ENCODE results near the gene LY86. TPM values are rescaled to one million over a fixed set of nuclear protein-coding genes. Genes with fewer than 3 reads are reported as not detected.

LY86 gene
- total and polyA plus RNA-seq, 2 donors (not counting 3 experiments of a cell fraction or from before 2014, with no cell fraction given), result not detected

DNA sequence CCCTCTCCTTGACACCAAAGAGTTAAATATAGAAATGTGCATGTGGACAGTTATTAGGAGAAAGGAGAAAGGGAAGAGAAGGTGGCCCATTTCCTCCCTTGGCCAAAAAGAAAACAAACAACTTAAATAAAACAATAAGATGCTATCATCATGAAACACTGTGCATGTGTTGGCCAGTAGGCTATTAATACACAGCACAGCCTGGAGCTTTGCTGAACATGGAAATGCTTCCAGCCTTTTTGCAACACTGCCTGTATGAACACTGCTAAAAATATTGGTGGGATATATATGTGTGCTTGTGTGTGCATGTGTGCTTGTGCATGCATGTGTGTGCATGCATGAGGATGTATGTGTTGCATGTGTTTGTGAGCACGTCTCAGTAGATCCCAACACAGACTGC is 100.4 kb downstream of the LY86 start:
- peak overlapping the region; percentile 83 for H3K4me2 ChIP-seq (ENCODE audit: insufficient read depth, low read length)
- peaks cover 5 to 6% of the 10 kb centered on the region in 2 experiments for H3K27me3 ChIP-seq (ENCODE audit: control insufficient read depth in 2 of 2, insufficient read depth in 2 of 2, low read length in 2 of 2)
- intact Hi-C loops (cut with micrococcal nuclease), result loop anchor here (1.0 to 5.0 kb wide), 6 partner anchors 8 to 453 kb away; no protein-coding TSS in a partner anchor
- POLR2A ChIA-PET, result no interaction called here
- peaks cover 40% of the 10 kb centered on the region for H3K4me1 ChIP-seq (ENCODE audit: control insufficient read depth, extremely low read depth, insufficient read depth, low read length)
- H3K27ac ChIP-seq (ENCODE audit: insufficient read depth, low read depth, low read length), result peak overlapping the region; percentile 65
- peak overlapping the region; percentile 35 for H3K9ac ChIP-seq (replicated peaks; ENCODE audit: extremely low read depth, insufficient read depth, low read length)
- H3K79me2 ChIP-seq (ENCODE audit: control insufficient read depth, insufficient read depth, low read length), result no peaks in the 10 kb centered on the region
- no TSS peak for BruUV-seq (replicated peaks)
- H4K20me1 ChIP-seq (replicated peaks; ENCODE audit: control insufficient read depth, extremely low read depth, insufficient read depth, low read length), result no peaks in the 10 kb centered on the region
- no peaks in the 10 kb centered on the region for H3K9me1 ChIP-seq (replicated peaks; ENCODE audit: control insufficient read depth, extremely low read depth, insufficient read depth, low read length)
- peak; percentile 77 for DNase-seq (ENCODE audit: low read depth, low spot score)
- TF ChIP-seq JUN (IDR thresholded peaks at IDR 0.05; ENCODE audit: borderline replicate concordance, insufficient read depth, insufficient read length, low read depth) (peak; percentile 31), POLR2AphosphoS5 (IDR thresholded peaks at IDR 0.05; ENCODE audit: insufficient read depth, low read depth, low read length) (peak; percentile 35), GATA2 (IDR thresholded peaks at IDR 0.05; ENCODE audit: insufficient read depth, insufficient read length, low read depth, low read length) (peak; percentile 55), POLR2A (IDR thresholded peaks at IDR 0.05; ENCODE audit: low read depth, low read length) (no peak)
- peak overlapping the region in 1 of 3 experiments; percentile 24 for H3K4me3 ChIP-seq (replicated peaks in 1 of 3; ENCODE audit: insufficient read depth in 1 of 3, low read depth in 1 of 3, low read length in 3 of 3)
- peak; percentile 83 for FAIRE-seq
- dilution Hi-C loops (cut with MboI; ENCODE audit: extremely low pct_ligation_motif_present, low sequenced_read_pairs), result no loop called here
- no peak overlapping the region for H2AFZ ChIP-seq (ENCODE audit: low read depth, low read length)
- H3K36me3 ChIP-seq (ENCODE audit: control insufficient read depth in 2 of 2, extremely low read depth in 1 of 2, insufficient read depth in 2 of 2, low read length in 2 of 2), result no peaks in the 10 kb centered on the region
- no peaks in the 10 kb centered on the region for H3K9me3 ChIP-seq (replicated peaks; ENCODE audit: control insufficient read depth, insufficient read depth, low read length)
- CTCF ChIA-PET, result interaction anchor here (1.2 to 4.7 kb wide), 2 partner anchors 12 to 70 kb away, joined by 3 to 31 read pairs; no protein-coding TSS in a partner anchor

DNA sequence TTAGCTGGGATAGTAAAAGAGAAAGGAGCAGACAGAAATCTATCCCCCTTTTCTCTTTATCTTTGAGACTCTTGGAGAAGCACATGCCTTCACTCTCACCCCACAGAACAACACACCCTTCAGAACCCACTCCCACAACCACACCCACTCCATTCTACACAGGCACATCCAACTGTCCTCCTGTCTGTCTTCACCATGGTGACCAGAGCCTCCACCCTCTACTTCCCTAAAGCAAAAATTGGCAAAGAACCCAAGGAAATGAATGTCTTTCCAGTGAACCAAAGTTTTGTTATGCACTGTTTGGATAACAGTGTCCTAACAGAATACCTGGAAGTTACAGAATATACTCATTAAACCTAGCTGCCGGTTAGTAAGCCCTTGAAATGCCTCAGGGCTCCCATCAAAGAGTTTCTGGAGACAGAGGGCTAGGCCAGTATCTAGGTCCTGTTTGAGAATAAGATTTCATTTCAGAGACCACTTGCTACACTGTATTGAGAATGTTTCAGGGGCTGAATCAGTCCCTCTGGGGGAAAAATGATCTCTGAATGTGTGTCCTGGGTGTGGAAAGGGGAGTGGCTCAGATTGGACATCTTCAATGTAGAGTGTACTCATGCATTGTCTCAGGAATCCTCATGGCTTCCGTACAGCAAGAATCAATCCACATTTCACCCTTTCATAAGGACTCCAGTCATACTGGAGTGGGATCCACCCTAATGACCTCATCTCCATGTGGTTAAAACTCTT is 101.1 kb downstream of the LY86 start:
- BruUV-seq (replicated peaks), result TSS peak; percentile 69

More for the DNA sequence above, 101.1 kb downstream of the LY86 start:
- Histone ChIP-seq H3K9me3 (replicated peaks; ENCODE audit: control insufficient read depth, insufficient read depth, low read length) (no peaks in the 10 kb centered on the region), H3K4me1 (ENCODE audit: control insufficient read depth, extremely low read depth, insufficient read depth, low read length) (peaks cover 40% of the 10 kb centered on the region), H3K9me1 (replicated peaks; ENCODE audit: control insufficient read depth, extremely low read depth, insufficient read depth, low read length) (no peaks in the 10 kb centered on the region), H3K79me2 (ENCODE audit: control insufficient read depth, insufficient read depth, low read length) (no peaks in the 10 kb centered on the region), H3K4me3 (replicated peaks in 1 of 3; ENCODE audit: insufficient read depth in 1 of 3, low read depth in 1 of 3, low read length in 3 of 3) (peak overlapping the region in 1 of 3 experiments; percentile 24), H2AFZ (ENCODE audit: low read depth, low read length) (peak overlapping the region; percentile 1), H3K9ac (replicated peaks; ENCODE audit: extremely low read depth, insufficient read depth, low read length) (peak overlapping the region; percentile 54), H3K27ac (ENCODE audit: insufficient read depth, low read depth, low read length) (peak overlapping the region; percentile 65), H3K36me3 (ENCODE audit: control insufficient read depth in 2 of 2, extremely low read depth in 1 of 2, insufficient read depth in 2 of 2, low read length in 2 of 2) (no peaks in the 10 kb centered on the region), H4K20me1 (replicated peaks; ENCODE audit: control insufficient read depth, extremely low read depth, insufficient read depth, low read length) (no peaks in the 10 kb centered on the region), H3K27me3 (ENCODE audit: control insufficient read depth in 2 of 2, insufficient read depth in 2 of 2, low read length in 2 of 2) (peaks cover under 1% of the 10 kb centered on the region in 2 experiments), H3K4me2 (ENCODE audit: insufficient read depth, low read length) (peak overlapping the region; percentile 83)
- FAIRE-seq (peak; percentile 75), DNase-seq (ENCODE audit: low read depth, low spot score) (peak; percentile 60)
- ChIA-PET POLR2A (no interaction called here), CTCF (interaction anchor here (1.2 to 4.7 kb wide), 2 partner anchors 13 to 70 kb away, joined by 3 to 31 read pairs; no protein-coding TSS in a partner anchor)
- dilution Hi-C loops (cut with MboI; ENCODE audit: extremely low pct_ligation_motif_present, low sequenced_read_pairs), result no loop called here
- intact Hi-C loops (cut with micrococcal nuclease), result loop anchor here (1.0 to 5.0 kb wide), 6 partner anchors 8 to 453 kb away; no protein-coding TSS in a partner anchor
- no peak for TF ChIP-seq GATA2 (IDR thresholded peaks at IDR 0.05; ENCODE audit: insufficient read depth, insufficient read length, low read depth, low read length)
- peak; percentile 46 for TF ChIP-seq JUN (IDR thresholded peaks at IDR 0.05; ENCODE audit: borderline replicate concordance, insufficient read depth, insufficient read length, low read depth)
